GM12892 (cell line): ENCODE measurements around the gene ARMC6.

ENCODE experiments used
- DNase-seq: peaks from one replicate; pipeline ENCODE4 v3.0.0; 2011; ENCODE audit not compliant: insufficient read length
- FAIRE-seq: peaks from 2 replicates; lab custom pipeline; 2011; peaks lifted over from hg19 to GRCh38; lab: Jason Lieb, UNC
- POLR2A ChIP-seq: IDR thresholded peaks from 2 replicates; pipeline ENCODE4 v1.6.1; 2011; ENCODE audit warnings: low read depth, low read length, control low read depth
- POLR2AphosphoS5 ChIP-seq: IDR thresholded peaks from 2 replicates; pipeline ENCODE4 v1.6.1; 2011; ENCODE audit warnings: low read depth, low read length, control low read depth
- TAF1 ChIP-seq: IDR thresholded peaks from 2 replicates; pipeline ENCODE4 v1.6.1; 2011; ENCODE audit warnings: low read depth, mild to moderate bottlenecking, control low read depth, low read length, borderline replicate concordance

Gene ARMC6

DNA sequence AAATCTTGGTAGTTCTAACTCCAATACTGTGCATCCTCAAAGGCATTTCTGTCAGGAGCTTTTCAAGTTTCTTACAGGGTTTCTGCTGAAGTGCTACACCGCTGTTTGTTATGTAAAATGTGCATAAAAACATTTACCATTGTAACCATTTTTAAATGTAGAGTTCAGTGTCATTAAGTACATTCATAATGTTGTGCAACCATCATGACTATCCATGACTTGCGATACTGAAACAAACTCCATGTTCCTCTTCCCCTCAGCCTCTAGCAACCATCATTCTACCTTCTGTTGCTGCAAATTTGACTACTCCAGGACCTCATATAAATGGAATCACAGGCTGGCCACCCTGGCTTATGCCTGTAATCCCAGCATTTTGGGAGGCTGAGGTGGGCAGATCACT is 16.0 kb downstream of the ARMC6 start:
- no peak for TF ChIP-seq TAF1
- DNase-seq: no peak
- no peak for FAIRE-seq

DNA sequence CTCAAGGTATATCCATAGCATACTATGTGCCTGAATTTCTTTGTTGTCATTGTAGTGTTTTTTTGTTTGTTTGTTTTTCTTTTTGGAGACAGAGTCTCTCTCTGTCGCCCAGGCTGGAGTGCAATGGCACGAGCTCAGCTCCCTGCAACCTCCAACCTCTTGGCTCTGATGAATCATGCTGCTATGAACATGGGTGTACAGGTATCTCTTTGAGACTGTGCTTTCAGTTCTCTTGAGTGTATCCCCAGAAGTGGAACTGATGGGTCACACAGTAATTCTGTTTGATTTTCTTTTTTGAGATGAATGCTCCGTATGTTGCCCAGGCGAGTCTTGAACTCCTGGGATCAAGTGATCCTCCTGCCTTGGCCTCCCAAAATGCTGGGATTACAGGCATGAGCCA is 16.7 kb downstream of the ARMC6 start:
- DNase-seq (no peak), FAIRE-seq (no peak)
- TF ChIP-seq POLR2AphosphoS5: no peak
- TF ChIP-seq POLR2A: no peak
- TF ChIP-seq TAF1: no peak

DNA sequence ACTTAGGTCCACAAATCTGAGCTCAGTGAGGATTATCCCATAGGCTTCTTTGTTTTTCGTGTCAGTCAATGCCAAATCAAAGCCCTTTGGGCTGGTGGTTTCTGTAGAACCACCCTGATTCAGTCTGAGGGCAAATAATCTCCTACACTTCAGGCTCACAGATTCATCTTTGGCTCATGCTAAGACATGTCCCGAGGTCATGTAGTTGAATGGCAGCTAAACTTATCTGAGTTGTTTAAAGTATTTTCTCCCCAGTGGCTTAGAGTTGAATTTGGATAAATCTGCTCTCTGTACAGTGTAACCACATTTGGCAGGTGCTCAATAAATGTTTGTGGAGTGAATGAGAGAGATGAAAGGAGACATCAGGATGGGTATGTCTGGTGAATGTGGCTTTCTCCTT is 17.3 kb downstream of the ARMC6 start:
- no peak for TF ChIP-seq POLR2AphosphoS5
- no peak for TF ChIP-seq POLR2A
- TF ChIP-seq TAF1: no peak
- no peak for DNase-seq
- FAIRE-seq: no peak

DNA sequence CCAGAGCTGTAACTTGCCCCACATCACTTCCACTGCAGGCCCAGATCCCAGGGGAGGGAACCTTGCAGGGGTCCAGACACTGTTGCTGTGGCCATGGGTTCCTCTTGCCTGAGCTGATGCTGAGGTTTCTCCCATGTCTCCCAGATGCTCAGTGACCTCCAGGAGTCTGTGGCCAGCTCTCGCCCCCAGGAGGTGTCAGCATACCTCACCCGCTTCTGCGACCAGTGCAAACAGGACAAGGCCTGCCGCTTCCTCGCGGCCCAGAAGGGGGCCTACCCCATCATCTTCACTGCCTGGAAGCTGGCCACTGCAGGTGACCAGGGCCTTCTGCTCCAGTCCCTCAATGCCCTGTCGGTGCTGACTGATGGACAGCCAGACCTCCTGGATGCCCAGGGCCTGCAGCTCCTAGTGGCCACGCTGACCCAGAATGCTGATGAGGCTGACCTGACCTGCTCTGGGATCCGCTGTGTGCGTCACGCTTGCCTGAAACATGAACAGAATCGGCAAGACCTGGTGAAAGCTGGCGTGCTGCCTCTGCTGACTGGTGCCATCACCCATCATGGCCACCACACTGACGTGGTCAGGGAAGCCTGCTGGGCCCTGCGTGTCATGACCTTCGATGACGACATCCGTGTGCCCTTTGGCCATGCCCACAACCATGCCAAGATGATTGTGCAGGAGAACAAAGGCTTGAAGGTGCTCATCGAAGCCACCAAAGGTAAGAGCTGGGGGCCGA is 18.2 kb downstream of the ARMC6 start:
- FAIRE-seq: no peak
- no peak for DNase-seq
- TF ChIP-seq POLR2AphosphoS5 (no peak), POLR2A (no peak), TAF1 (no peak)

DNA sequence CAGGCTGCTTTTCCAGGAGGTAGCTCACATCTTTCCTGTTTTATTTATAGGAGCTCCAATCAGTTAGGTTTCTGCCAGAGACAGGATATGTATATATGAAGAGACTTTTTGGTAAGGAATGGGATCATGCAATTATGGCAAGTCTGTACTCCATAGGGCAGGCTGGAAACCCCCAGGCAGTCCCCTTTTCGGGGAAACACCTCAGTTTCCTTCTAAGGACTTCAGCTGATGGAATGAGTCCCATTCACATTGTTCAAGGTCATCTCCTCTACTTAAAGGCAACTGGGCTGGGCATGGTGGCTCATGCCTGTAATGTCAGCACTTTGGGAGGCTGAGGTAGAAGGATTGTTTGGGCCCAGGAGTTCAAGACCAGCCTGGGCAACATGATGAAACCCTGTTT is 19.5 kb downstream of the ARMC6 start:
- TF ChIP-seq POLR2AphosphoS5 (no peak), TAF1 (no peak), POLR2A (no peak)
- no peak for DNase-seq
- no peak for FAIRE-seq

DNA sequence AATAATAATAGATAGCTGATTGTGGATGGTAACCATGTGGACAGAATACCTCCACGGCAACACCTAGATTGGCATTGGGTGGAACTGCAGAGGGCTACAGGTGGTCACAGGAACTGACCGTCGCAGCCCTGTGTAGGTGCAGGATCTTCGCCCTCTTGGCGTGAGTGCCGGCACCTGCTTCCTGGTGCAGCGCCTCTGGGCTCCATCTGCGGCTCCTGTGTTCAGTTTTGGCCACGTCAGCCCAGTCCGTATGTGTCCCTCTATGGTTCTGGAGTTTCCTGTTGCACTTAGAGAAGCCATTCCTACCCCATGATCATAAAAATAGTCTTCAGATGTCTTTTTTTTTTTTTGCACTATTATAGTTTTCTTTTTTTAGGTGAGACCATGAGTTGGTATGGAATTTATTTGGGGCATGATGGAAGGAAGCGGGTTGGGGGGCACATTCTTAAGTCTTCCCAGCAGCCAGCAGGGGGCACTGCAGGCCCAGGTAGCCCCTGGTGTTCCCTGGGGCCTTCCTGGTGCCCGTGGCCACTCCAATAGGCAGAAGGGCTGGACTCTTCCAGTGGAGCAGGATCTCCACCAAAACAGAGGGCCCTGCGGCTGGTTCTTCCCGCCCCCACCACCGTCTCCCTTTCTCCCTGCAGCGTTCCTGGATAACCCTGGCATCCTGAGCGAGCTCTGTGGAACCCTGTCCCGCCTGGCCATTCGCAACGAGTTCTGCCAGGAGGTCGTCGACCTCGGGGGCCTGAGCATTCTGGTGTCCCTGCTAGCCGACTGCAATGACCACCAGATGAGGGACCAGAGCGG is 20.3 kb downstream of the ARMC6 start:
- TF ChIP-seq POLR2A: no peak
- TF ChIP-seq POLR2AphosphoS5: no peak
- TF ChIP-seq TAF1: no peak
- FAIRE-seq: no peak
- peak; percentile 71 for DNase-seq

DNA sequence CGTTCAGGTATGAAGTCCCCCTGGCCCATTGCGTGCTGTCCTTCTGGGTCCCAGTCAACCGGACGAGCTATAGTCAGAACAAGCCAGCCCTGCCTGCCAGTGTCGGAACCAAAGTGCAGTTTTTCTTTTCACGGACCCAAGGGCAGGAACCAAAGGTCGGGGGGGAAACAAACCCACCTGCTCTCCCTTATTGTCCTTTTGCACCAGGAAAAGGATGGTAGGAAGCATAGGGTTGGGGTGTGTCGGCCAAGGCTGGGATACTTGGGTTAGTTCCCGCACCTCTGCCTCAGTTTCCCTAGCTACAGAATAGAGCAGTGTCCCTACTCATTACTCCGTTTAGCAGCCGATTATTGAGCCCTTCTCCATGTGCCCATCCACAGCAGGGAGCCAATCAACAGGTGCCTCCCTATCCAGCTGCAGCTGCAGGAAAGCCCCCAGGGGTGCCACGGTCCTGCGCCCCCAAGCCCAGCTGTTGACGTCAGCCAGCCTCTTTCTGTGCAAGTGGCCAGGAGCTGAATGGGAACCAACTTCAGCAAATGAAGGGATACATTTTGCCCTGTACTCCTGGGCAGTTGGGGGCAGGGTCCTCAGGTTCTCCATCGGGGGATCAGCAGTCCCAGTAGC is 21.0 kb downstream of the ARMC6 start:
- TF ChIP-seq POLR2AphosphoS5 (no peak), TAF1 (no peak), POLR2A (no peak)
- DNase-seq: no peak
- FAIRE-seq: no peak

DNA sequence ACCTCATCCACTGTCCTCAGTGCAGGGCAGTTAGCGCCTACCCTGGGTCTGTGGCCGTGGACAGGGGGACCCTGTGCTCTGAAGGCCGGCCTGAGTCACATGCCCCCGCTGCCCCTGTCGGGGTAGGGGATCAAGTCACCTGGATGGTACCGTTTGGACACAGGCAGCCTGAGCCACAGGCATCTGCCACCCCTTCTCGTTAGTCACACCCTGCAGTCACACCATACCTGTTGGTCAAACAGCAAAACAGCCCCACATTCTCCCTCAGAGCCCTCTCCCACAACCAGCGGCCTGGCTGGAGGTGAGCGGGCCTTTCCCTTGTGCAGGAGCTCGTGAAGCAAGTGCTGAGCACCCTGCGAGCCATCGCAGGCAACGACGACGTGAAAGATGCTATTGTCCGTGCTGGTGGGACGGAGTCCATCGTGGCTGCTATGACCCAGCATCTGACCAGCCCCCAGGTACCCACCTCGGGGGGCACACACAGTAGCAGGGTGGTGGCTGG is 21.6 kb downstream of the ARMC6 start:
- TF ChIP-seq POLR2AphosphoS5 (no peak), POLR2A (no peak), TAF1 (no peak)
- no peak for FAIRE-seq
- DNase-seq: no peak

DNA sequence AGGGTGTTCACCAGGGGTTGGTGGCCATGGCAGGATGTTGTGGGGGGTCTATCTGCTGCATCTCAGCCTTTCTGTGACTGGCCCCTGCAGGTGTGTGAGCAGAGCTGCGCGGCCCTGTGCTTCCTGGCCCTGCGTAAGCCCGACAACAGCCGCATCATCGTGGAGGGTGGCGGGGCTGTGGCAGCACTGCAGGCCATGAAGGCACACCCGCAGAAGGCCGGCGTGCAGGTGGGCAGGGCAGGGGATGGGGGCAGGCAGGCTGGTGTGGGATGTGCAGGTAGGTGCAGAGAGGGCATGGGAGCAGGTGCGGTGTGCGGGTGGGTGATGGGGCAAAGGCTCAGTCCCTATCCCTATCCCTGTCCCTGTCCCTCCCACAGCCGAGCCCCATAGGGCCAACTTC is 22.3 kb downstream of the ARMC6 start:
- FAIRE-seq: no peak
- DNase-seq: no peak
- TF ChIP-seq POLR2AphosphoS5 (no peak), POLR2A (no peak), TAF1 (no peak)

DNA sequence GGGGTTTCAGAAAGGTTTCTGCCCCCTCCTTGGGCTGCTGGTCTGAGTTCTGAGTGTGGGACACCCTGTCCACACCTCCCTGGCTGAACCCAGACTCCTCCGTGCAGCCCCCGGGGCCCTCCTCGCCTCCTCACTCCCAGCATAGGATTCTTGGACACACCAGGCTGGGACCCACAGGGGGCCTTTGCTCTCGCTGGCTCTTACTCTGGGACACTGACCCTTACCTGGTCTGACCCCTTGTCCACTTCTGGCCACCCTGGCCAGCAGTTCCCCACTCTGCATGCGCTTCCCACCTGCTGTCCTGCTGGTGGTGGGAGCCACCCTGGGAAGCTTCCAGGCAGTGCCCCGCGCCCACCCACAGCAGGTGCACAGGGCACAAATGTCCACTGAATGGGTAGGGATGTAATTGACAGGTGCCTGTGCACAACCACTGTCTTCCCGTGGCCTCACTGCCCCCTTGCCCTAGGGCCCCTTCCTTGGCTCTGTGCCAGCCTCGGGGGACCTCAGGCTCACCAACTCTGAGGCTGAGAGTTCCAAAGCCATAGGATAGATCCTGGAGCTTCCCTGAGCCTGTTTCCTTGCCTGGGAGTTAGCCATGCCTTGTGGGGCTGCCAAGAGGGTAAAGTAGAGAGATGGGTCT is 23.4 kb downstream of the ARMC6 start:
- DNase-seq: no peak
- no peak for TF ChIP-seq POLR2AphosphoS5
- no peak for FAIRE-seq

DNA sequence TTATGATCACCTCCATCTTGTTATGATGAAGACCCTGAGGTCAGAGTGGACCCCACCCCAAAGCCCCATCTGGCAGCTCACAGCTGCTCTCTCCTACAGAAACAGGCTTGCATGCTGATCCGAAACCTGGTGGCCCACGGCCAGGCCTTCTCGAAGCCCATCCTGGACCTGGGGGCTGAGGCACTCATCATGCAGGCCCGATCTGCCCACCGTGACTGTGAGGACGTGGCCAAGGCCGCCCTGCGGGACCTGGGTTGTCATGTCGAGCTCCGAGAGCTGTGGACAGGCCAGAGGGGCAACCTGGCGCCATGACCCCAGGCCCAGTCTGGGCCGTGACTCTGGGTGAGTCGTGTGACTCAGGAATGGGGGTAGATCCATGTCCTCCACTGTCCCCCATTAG is 23.9 kb downstream of the ARMC6 start:
- DNase-seq: no peak
- no peak for TF ChIP-seq POLR2AphosphoS5
- no peak for TF ChIP-seq POLR2A
- no peak for TF ChIP-seq TAF1
- no peak for FAIRE-seq

DNA sequence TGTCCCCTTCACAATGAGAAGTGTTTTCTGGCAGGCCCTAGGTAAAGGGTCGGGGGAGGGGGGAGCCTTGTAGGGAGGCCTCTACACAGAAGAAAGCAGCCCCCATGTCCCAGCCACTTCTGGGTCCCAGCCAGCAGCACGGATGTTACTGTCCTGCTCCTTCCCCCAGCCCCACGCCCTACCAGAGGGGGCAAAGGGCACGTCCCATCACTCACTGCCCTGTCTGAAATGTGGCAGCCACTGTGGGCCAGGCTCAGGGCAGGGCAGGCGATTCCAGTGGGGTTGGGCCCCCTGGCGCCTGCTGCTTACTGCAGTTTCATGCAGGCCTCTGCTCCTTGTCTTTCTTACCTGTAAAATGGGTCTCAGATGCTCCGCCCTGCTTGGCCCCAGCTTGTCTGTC is 24.3 kb downstream of the ARMC6 start:
- no peak for DNase-seq
- no peak for TF ChIP-seq TAF1
- TF ChIP-seq POLR2AphosphoS5: no peak
- no peak for TF ChIP-seq POLR2A
- no peak for FAIRE-seq
